HG02943 (cell line): ENCODE data around the gene SMYD1.

ENCODE experiments used
- ATAC-seq: cut with Tn5 transposase; IDR thresholded peaks from one replicate; pipeline ENCODE4 v1.9.1; 2021; ENCODE audit warnings: mild to moderate bottlenecking, low read depth, moderate library complexity; ENCODE audit not compliant: unreplicated experiment

SMYD1 gene

DNA sequence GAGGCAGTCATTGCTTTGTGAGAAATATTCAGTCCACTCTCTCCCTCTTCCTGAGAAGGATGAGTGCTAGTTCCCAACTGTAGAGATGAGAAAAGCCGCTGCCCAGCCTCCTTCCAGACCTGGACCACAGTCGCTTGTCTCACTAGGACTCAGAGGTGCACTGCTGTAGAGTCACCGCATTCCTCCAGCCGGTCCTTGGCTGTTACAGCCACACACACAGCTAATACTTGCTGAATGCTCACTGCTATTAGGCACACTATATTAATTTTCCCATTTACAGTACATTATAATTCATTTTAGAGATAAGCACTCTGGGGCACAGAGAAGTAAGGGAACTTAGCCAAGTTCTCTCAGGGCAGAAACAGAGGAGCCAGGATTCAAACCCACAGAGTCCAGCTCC, 70.2 kb downstream of the SMYD1 start:
- no peak for ATAC-seq

DNA sequence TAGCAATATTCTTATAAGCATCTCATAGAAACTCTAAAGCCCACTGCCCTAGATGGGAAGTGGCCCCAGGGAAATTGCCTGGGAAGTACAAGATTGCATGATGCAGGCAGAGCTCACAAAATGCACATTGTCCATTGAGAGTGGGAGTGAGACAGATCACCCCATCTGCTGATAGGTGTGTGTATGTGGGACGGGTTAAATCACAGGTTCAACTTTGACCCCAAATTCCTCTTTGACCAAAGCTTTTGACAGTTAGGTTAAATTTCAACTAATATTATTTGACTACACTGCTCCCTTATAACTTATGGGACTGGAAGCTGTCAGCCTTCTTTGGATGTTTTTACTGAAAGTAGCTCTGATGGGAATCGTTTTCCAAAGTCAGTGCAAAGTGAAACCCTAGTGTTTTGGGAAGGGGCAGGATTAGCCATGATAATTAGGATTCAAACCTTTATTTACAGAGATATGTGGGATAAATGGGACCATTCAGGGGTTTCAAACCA, 71.6 kb downstream of the SMYD1 start:
- no peak for ATAC-seq

- ATAC-seq: no peak
These were observed 72.2 kb downstream of the SMYD1 start for GRCh38 chr2:88139804-88140203.

- no peak for ATAC-seq
These were observed 74.3 kb downstream of the SMYD1 start for GRCh38 chr2:88141952-88142351.

- ATAC-seq: no peak
These were observed 76.6 kb downstream of the SMYD1 start for GRCh38 chr2:88144271-88144670.

GRCh38 chr2:88144914-88145497, 77.4 kb downstream of the SMYD1 start:
- ATAC-seq: no peak

GRCh38 chr2:88146590-88146989, 79.0 kb downstream of the SMYD1 start:
- ATAC-seq: no peak

DNA sequence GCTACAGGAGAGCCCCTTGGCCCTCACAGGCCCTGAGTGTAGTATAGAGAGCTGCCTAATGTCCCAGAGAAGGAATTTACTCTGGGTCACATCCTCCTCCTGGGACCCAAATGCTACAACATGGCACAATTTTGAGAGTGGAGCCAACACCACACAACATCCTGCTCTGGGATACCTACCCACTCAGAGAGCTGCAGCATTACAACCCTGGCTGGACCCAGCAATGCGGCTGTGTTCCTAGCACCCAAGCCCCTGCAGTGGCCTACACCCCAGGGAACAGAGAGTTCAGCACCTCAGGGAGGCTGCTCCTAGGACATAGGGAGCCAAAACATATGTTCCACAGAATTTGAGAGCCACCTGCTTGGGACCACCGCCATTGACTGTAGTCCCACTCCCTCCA, 79.5 kb downstream of the SMYD1 start:
- no peak for ATAC-seq

DNA sequence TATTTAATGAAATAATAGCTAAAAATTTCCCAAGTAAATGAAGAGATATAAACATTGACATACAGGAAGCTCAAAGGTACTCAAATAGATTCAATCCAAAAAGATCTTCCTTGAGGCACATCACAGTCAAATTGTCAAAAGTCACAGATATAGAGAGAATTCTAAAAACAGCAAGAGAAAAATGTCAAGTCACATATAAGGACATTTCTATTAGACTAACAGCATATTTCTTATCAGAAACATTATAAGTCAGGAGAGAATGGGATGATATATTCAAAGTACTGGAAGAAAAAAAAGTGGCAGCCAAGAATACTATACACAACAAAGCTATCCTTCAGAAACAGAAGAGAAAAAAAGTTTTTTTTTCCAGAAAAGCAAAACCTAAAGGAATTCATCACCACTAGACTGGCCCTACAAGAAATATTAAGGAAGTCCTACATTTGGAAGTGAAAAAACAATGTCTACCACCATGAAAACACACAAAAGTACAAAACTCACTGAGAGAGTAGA, 81.4 kb downstream of the SMYD1 start:
- ATAC-seq: no peak

DNA sequence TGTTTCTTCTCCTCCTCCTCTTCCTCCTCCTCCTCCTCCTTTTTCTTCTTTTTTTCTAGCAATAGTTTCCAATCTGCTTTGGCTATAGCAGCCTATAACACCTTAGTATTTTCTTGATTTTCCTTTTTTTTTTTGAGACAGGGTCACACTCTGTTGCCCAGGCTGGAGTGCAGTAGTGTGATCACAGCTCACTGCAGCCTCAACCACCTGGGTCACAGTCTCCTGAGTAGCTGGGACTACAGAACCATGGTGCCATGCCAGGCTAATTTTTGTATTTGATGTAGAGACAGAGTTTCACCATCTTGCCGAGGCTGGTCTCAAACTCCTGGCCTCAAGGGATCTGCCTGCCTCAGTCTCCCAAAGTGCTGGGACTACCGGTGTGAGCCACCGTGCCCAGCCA, 91.9 kb downstream of the SMYD1 start:
- ATAC-seq: no peak

GRCh38 chr2:88159955-88160415, 92.4 kb downstream of the SMYD1 start:
- ATAC-seq: no peak

- ATAC-seq: no peak
These were observed 92.9 kb downstream of the SMYD1 start for GRCh38 chr2:88160517-88160916.

GRCh38 chr2:88161446-88162244, 94.0 kb downstream of the SMYD1 start:
- ATAC-seq: no peak
